HG02571 (cell line): ENCODE measurements around the gene SMIM3.

Experiments used
- ATAC-seq: cut with Tn5 transposase; IDR thresholded peaks from one replicate; pipeline ENCODE4 v1.9.1; 2021; ENCODE audit warnings: mild to moderate bottlenecking, moderate library complexity; ENCODE audit not compliant: unreplicated experiment

Gene SMIM3

GRCh38 chr5:150765011-150765798, 13.4 kb upstream of the SMIM3 start:
- ATAC-seq, result no peak

- no peak for ATAC-seq
Measured at GRCh38 chr5:150765799-150766169, 12.8 kb upstream of the SMIM3 start.

GRCh38 chr5:150766251-150766650, 12.3 kb upstream of the SMIM3 start:
- no peak for ATAC-seq

GRCh38 chr5:150771034-150771795, 7.3 kb upstream of the SMIM3 start:
- no peak for ATAC-seq

GRCh38 chr5:150774145-150774544, 4.4 kb upstream of the SMIM3 start:
- ATAC-seq, result no peak

DNA sequence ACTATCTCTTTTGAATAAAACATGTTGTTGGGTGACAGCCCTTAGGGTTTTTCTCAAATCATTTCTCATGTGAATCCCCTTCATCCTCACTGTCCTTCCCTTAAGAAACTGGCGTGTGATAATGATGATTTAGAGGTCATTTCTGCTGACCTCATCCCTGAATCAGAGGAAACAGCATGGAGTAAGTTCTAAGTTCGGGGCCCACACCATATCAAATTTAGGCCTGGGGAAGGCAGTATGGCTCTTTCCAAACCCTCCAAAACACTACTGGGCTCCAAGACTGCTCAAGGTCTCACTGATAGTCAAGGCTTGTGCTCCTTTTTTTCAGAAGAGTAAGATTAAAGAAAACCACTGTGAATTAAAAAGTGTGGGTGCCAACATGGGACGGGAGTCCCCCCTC, 872 bp upstream of the SMIM3 start:
- no peak for ATAC-seq

DNA sequence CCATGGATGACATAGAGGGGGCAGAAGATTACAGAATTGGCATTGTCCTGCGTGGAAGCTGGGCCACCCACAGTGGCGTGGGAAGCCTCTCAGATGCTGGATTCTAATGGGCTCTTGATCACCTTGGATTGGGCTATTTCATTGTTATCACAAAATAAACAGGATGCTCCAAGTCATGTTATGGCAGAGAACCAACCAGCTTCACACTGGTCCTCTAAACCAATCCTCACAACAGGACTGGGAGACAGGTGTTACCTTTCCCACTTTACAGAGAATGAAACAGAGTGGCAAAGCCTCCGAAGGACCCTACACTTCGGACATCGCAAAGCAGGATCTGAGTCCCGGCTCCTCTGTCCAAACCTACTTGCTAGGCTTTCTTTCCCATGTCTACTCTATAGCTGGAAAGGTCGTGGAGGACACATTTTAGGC, 455 bp upstream of the SMIM3 start:
- no peak for ATAC-seq

- ATAC-seq, result no peak
Measured at GRCh38 chr5:150779397-150780186, 1.0 kb downstream of the SMIM3 start.

- ATAC-seq, result peak; percentile 50
Measured at GRCh38 chr5:150780187-150780692, 1.7 kb downstream of the SMIM3 start.

- no peak for ATAC-seq
Measured at GRCh38 chr5:150780816-150781221, 2.3 kb downstream of the SMIM3 start.

DNA sequence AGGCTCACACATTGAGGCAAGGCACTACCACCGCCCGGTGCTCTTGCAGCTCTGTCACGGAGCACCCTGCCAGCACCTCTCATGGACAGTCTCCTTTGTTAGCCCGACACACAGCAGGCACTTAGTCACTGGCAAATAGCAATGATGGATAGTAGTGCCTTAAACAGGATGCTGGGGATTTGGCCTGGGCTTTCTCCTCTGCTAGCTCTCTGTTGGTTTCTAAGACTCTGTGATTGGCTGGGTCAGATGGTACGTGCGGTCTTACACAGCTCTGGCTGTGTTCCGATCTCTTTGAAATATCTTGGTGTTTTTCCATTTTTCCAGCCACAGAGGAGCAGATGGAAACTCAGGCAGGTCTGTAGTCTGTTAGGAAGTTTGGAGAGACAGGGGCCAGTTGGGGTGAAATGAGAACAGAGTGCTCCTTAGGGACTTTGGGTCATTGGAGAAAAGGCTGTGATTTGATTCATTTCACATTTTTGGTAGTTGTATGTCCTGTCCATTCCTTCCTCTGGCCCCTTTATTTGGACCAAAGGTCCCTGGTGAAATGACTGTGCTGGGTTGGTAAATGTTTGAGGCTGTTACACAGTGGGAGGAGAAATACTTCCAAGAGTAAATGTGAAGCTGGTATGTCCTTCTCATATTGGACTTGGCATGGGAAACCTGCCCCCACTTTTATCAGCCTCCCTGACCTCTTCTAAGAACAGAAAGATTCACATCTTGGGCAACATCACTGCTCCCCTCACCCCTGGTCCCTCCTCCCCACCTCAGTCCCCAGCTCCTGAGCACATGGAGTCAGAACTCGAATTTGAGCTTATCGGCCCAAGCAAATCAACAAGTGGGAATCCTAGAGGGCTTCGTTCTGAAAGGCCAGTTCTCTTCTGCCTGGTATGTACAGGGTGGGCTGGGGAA, 3.4 kb downstream of the SMIM3 start:
- ATAC-seq, result no peak

DNA sequence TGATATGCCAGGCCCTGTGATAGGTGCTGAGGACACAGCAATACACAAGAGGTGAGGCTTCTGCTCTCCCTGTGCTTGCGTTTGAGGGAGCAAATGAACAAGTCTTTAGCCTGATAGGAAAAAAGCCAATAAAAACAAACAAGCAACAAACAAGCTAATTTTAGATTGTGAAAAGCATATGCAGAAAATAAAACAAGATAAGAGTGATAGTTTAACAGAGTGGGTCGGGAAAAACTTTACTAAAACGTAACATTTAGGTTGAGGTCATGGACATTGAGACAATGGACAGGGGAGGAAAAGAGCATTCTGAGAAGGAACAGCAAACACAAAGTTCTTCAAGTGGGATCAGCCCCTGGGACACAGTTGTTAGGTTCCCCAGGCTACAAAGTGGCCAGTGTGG, 4.3 kb downstream of the SMIM3 start:
- no peak for ATAC-seq

- peak; percentile 31 for ATAC-seq
Measured at GRCh38 chr5:150783422-150783928, 4.9 kb downstream of the SMIM3 start.

DNA sequence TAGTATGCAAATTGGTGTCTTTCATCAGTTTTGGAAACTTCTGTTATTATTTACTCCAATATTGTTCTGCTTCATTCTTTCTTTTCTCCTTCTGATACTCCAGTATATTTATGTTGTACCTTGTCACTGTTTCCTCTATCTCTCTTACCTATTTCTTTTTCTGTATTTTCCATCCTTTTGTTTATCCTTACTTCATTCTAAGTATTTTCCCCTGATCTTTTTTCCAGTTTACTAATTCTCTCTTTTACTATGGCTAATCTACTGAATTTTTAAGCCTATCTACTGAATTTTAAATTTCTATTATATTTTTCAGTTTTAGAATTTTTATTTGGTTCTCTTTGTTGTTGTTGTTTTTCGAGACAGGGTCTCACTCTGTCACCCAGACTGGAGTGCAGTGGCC, 7.4 kb downstream of the SMIM3 start:
- ATAC-seq, result no peak

GRCh38 chr5:150786876-150787275, 8.3 kb downstream of the SMIM3 start:
- ATAC-seq, result no peak

- ATAC-seq, result no peak
Measured at GRCh38 chr5:150787656-150788055, 9.1 kb downstream of the SMIM3 start.

GRCh38 chr5:150788977-150789376, 10.4 kb downstream of the SMIM3 start:
- ATAC-seq, result no peak

- no peak for ATAC-seq
Measured at GRCh38 chr5:150789450-150789849, 10.9 kb downstream of the SMIM3 start.

DNA sequence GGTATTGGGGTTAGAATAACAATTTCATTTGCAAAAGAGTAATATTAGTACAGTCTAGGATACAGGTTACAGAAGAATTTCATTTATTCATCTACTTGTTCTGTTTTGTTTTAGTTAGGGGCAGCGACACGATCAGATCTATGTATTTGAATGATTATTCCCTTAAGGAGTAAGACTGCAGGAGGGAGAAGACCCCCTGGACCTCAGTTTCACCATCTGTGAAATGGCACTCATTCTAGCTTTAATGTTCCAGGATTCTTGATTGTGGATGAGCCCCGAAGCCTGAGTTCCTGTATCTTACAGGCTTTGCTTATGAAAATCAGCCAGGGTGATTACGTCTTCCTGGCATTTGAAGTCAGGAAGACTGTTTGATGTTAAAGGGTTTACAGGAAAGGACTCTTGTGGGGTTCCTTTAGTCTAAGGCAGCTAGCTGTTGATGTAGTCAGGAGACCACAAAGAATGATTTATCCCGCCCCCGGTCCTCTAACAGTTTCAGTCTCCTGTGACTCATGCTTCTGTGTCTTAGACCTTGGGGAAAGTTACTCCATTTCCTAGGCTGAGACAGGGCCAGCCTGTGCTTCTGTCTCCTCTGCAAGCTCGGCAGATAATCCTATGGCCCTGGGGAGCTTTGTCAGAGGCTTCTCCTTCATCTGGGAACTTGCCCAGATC, 11.5 kb downstream of the SMIM3 start:
- peak; percentile 97 for ATAC-seq

DNA sequence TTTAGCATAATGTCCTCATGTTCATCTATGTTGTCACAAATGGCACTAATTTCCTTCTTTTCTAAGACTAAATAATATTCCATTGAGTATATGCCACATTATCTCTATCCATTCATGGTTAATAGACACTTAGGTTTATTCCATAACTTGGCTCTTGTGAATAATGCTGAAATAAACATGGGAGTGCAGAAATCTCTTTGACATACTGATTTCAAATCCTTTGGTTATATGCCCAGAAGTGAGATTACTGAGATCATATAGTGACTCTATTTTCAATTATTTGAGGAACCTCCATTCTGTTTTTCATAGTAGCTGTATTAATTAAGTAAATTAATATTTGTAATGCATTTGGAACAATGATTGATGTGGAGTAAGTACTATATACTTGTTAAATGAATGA, 13.0 kb downstream of the SMIM3 start:
- ATAC-seq, result no peak
